GM18867 (cell line): ENCODE results near the gene DMD.
"Not testable (repeated sequence)": the region's sequence is repeated elsewhere in the genome, so short reads cannot be mapped to it uniquely, and the experiment has no call there.

Source experiments
- ATAC-seq: cut with Tn5 transposase; IDR thresholded peaks from one replicate; pipeline ENCODE4 v1.9.1; 2021; ENCODE audit warnings: mild to moderate bottlenecking, moderate library complexity; ENCODE audit not compliant: unreplicated experiment

Gene DMD

GRCh38 chrX:33211356-33212260 is at the start of gene DMD:
TSS of gene DMD (minus strand) at chrX:33211549. CDS start at chrX:33211312, 237 bp downstream.
- no peak for ATAC-seq

GRCh38 chrX:33252306-33252825 is 41.0 kb upstream of the DMD start:
- no peak for ATAC-seq

- no peak for ATAC-seq
Measured at GRCh38 chrX:33218819-33219218, 7.5 kb upstream of the DMD start.

- ATAC-seq: no peak
Measured at GRCh38 chrX:33210156-33210555, 1.2 kb downstream of the DMD start.

- ATAC-seq: no peak
Measured at GRCh38 chrX:33207056-33207455, 4.3 kb downstream of the DMD start.

GRCh38 chrX:33205321-33205720 is 6.0 kb downstream of the DMD start:
- no peak for ATAC-seq

- no peak for ATAC-seq
Measured at GRCh38 chrX:33204889-33205288, 6.5 kb downstream of the DMD start.

- no peak for ATAC-seq
Measured at GRCh38 chrX:33198561-33199279, 12.6 kb downstream of the DMD start.

GRCh38 chrX:33195698-33196097 is 15.7 kb downstream of the DMD start:
- ATAC-seq: no peak

- no peak for ATAC-seq
Measured at GRCh38 chrX:33194876-33195433, 16.4 kb downstream of the DMD start.

GRCh38 chrX:33194289-33194688 is 17.1 kb downstream of the DMD start:
- no peak for ATAC-seq

- ATAC-seq: no peak
Measured at GRCh38 chrX:33190016-33190415, 21.3 kb downstream of the DMD start.

- ATAC-seq: no peak
Measured at GRCh38 chrX:33188881-33189280, 22.5 kb downstream of the DMD start.

- no peak for ATAC-seq
Measured at GRCh38 chrX:33188286-33188685, 23.1 kb downstream of the DMD start.

- ATAC-seq: not testable (repeated sequence)
Measured at GRCh38 chrX:33184803-33185202, 26.5 kb downstream of the DMD start.

- ATAC-seq: no peak
Measured at GRCh38 chrX:33183361-33183760, 28.0 kb downstream of the DMD start.

- no peak for ATAC-seq
Measured at GRCh38 chrX:33178690-33179089, 32.7 kb downstream of the DMD start.

GRCh38 chrX:33178218-33178617 is 33.1 kb downstream of the DMD start:
- no peak for ATAC-seq

GRCh38 chrX:33175201-33175600 is 36.1 kb downstream of the DMD start:
- no peak for ATAC-seq

- no peak for ATAC-seq
Measured at GRCh38 chrX:33171041-33171440, 40.3 kb downstream of the DMD start.

GRCh38 chrX:33161829-33162228 is 49.5 kb downstream of the DMD start:
- no peak for ATAC-seq

GRCh38 chrX:33160273-33160672 is 51.1 kb downstream of the DMD start:
- no peak for ATAC-seq
